ENCODE results near the gene ZNF790.

Gene ZNF790

DNA sequence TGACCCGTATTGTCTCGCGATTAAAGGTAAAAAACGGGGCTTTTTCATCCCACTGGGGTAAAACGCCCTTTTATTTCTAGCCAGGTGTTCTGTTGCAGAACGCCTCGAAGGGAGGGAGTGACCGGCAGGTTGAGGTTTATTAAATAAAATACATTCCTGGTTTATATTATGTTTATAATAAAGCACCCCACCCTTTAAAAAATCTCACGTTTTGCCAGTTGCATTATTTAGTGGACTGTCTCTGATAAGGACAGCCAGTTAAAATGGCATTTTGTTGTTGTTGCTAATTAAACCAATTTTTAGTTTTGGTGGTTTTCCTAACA, 40.4 kb downstream of the ZNF790 start:
- H3K27ac ChIP-seq = peak overlapping the region; percentile 89
- TF ChIP-seq, protein P1, sequence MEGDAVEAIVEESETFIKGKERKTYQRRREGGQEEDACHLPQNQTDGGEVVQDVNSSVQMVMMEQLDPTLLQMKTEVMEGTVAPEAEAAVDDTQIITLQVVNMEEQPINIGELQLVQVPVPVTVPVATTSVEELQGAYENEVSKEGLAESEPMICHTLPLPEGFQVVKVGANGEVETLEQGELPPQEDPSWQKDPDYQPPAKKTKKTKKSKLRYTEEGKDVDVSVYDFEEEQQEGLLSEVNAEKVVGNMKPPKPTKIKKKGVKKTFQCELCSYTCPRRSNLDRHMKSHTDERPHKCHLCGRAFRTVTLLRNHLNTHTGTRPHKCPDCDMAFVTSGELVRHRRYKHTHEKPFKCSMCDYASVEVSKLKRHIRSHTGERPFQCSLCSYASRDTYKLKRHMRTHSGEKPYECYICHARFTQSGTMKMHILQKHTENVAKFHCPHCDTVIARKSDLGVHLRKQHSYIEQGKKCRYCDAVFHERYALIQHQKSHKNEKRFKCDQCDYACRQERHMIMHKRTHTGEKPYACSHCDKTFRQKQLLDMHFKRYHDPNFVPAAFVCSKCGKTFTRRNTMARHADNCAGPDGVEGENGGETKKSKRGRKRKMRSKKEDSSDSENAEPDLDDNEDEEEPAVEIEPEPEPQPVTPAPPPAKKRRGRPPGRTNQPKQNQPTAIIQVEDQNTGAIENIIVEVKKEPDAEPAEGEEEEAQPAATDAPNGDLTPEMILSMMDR (conservative IDR thresholded peaks at IDR 0.05) = no peak

DNA sequence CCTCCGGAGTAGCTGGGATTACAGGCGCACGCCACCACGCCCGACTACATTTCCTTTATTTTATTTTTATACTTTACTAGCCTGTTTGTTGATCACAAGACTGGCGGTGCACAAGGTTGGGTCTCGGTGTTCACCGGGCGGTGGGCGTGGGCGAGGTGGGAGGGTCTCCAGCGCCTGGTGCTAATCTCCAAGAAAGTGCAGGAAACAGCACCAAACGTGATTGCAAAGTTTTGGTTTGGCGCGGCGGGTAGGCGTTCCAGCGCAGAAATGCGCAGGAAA, 41.5 kb downstream of the ZNF790 start:
- TF ChIP-seq, protein P1 (conservative IDR thresholded peaks at IDR 0.05) = no peak

DNA sequence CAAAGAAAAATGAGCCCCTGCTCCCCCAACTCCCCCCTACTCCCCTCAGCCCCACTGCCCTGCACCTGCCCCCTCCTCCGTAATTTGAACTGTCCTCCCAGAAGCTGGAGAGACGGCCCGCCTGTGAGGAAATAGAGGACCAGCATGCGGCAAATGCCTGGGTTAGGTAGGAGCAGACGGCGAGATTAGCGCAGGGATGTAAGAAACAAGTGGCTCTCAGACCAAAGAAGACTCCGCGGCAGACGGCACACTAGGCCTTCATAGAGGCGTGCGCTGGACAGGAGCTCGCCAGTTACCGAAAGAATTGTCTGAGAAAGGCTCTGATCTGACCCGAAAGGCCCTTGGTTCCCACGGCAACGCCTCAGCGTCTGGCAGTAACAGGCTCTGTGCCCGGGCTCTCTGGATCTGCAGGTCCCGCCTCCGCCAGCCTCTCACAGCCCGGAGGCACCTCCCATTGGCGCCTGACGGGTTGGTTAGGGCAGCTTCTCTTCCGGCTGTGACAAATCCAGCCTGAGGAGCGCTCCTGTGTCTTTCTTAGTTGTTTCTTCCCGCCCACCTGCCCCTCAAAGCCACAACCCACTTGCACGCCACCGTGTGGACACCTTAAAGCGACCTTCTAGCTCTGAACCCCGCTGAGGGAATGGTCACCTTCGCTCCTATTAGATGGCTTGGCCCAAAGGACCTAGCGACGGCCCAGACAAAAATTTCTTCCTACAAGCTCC, 46.6 kb downstream of the ZNF790 start:
- peak overlapping the region; percentile 59 for H3K27ac ChIP-seq

More for the DNA sequence above, 41.5 kb downstream of the ZNF790 start:
- peak overlapping the region; percentile 89 for H3K27ac ChIP-seq

DNA sequence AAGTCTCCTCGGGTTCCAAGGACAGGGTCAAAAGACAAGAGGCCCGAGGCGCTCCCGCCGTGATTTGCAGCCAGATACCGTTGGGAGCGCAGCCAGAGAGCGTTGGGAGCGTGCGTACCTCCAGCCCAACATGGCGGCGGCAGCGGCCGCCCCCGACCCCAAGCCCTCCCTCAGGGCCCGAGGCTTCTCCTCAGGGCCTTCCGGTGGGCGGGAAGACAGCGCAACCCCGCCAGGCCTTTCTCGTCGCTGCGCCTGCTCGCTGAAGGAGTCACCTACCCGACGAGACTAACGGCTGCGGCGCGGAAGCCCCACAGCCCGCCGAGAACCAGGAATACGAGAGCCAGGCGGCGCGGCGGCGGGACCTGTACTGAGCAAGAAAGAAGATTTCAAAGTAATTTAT, 62.4 kb downstream of the ZNF790 start:
- no peak overlapping the region for H3K27ac ChIP-seq
- TF ChIP-seq, protein P1 (conservative IDR thresholded peaks at IDR 0.05) = no peak

More for the DNA sequence above, 46.6 kb downstream of the ZNF790 start:
- TF ChIP-seq, protein P1 (conservative IDR thresholded peaks at IDR 0.05) = peak; percentile 68

DNA sequence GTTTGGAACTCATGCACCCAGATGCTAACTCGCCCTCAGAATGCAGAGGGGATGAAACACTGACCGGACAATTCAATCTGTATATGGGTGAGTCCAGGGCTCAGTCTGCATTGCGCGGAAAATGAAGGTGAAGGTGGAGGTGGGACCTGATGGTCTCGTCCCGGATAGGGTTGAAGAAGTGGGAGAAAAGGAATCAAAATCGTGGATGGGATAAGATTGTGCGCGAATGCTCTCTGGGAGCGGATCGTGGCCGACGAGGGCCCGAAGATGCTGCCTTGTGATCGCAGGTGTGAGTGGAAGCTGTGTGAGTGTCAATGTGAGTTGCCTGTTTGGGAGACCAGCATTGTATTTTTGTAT, 65.0 kb downstream of the ZNF790 start:
- TF ChIP-seq, protein P1 (conservative IDR thresholded peaks at IDR 0.05) = no peak
- peak overlapping the region; percentile 91 for H3K27ac ChIP-seq

DNA sequence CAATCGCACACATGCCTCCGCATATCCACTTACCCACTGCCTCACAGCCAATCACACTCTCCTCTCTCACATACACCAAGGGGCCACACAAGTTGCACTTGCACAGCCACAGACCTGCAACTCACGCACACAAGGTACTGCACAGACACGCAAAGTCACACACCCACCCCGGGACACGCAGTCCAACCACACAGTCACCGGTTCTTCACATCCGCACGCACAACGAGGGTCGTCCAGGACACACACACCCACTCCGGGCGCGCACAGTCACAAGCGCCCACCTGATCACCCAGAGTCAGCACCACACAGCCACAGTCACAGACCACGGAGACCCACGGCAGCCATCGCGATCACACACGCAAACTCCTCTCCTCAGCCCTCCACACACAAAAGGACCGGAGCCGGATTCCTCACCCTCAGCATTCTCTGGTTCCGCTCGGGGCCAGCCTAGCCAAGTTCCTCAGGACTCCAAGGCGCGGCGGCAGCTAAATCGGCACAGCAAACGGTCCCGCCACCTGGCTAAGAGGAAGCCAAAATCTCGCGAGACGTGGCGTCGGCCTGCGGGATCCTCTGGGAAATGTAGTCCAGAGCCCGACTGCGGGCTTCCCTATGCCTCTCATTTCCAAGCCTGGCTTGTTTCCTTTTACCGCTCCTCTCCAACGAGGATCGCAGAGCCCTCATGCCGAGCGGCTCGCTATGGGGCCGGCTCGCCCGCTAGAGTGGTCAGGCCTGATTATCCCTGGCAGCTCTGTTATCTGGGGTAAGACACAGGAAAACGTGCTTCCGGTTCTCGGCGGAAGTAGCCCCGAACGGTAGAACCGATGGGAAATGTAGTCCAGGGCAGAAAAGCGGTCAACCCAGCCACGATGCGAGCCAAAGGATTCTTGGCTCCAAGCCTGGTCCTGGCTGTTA, 65.6 kb downstream of the ZNF790 start, which contains the start of gene ZNF850:
TSS of gene ZNF850 (minus strand) at position 497 of the 912 bp plus-strand sequence. CDS start 10,201 bp downstream, outside the sequence.
- TF ChIP-seq, protein P1 (conservative IDR thresholded peaks at IDR 0.05) = no peak
- peak within 1 kb of the TSS; percentile 91 for H3K27ac ChIP-seq
